IPS DF 4.7 (cell line): ENCODE measurements around the gene MIGA2.
"Not testable (repeated sequence)": the region's sequence is repeated elsewhere in the genome, so short reads cannot be mapped to it uniquely, and the experiment has no call there.

Source experiments
- DNase-seq: peaks from one replicate; pipeline ENCODE4 v3.0.0-alpha.2; 2013; ENCODE audit warnings: low spot score; ENCODE audit errors: extremely low read depth

MIGA2 gene

DNA sequence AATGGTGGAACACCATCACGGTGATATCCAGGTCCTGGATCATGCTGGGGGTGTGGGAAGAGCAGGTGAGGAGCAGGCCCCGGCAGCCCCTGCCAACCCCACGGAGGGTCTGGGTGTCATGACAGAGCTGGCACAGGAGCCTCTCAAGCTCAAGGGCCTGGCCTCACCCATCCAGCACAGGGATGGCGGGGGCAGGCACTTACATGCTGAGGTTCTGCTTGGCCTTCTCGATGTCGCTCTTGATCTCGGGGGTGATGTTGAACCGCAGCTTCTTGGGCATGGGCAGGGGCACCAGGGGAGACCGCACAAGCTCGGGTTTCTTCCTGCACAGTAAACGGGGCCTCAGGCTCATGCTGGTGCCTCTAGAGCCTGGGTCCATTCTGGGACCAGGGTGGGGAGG lies 61.9 kb downstream of the MIGA2 start:
- no peak for DNase-seq

DNA sequence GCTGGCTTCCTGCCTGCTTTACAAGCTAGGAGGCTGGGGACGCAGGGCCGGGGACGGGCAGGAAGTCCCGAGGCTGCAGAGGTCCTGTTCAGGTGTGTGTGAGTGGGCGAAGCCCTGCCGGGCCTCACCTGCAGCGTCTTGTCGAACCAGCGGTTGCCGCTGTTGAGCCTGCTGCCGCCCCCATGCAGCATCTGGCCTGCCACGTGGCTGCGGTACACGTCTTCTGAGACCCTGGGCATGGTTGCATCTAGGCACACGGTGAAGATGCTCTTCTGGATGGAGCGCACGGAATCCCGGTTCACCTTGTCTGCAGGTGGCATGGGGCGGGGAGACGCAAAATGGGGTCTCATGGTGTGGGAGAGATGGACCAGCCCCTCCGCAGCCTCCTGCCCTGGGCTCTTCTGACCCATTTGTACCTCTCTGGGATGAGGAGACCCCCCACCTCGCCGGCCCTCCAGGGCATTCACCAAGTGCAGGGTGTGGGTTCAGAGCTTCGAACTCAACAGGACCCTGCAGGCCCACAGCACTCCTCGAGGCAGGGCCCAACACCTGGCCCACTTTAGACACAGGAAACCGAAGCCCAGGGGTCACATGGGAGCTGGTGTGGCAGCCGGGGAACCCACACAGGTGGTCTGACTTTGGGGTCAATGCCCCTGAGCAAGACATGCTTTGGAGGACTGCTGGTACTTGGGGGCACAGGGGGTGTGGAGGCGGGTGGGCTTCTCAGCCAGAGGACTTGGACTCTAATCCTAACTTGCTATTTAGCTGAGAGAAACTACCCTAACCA lies 64.2 kb downstream of the MIGA2 start:
- no peak for DNase-seq

DNA sequence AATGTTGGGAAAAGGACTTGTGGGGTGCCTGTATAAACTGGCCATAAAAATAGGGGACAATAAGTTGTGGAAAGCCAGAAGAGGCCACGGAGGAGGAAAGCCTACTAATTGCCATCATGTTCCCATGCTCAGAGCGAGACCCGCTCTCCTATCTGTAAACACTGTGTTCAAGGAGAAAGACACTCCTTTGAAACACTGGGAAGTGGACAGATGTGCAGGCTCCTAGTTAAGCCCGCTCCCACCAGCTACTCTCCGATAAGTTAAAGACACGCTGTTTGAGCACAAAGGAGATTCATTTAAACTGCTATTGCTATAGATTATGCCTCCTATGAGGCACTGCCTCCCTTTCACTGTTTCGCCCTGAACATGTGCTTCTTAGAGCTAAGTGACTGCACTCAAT lies 64.9 kb downstream of the MIGA2 start:
- DNase-seq: no peak

DNA sequence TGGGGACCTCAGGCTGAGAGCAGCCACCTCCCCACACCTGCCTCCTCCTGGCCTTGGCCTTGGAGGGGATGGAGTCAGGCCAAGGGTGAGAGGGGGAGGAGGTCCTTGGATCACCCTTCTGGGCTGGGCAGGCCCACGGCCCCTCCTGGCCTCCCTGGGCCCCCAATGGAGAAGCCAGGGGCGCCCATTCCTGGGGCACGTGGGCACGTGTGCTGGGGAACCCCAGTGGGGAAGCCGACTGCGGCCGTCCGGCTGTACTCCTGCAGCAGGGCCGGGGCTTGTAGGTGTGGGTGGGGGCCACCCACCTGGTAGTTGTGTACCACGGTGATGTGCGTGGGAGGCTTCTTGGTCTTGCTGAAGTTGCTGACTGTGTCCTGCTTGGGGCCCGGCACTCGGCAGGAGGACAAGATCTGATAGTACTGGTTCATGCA lies 65.7 kb downstream of the MIGA2 start:
- no peak for DNase-seq

DNA sequence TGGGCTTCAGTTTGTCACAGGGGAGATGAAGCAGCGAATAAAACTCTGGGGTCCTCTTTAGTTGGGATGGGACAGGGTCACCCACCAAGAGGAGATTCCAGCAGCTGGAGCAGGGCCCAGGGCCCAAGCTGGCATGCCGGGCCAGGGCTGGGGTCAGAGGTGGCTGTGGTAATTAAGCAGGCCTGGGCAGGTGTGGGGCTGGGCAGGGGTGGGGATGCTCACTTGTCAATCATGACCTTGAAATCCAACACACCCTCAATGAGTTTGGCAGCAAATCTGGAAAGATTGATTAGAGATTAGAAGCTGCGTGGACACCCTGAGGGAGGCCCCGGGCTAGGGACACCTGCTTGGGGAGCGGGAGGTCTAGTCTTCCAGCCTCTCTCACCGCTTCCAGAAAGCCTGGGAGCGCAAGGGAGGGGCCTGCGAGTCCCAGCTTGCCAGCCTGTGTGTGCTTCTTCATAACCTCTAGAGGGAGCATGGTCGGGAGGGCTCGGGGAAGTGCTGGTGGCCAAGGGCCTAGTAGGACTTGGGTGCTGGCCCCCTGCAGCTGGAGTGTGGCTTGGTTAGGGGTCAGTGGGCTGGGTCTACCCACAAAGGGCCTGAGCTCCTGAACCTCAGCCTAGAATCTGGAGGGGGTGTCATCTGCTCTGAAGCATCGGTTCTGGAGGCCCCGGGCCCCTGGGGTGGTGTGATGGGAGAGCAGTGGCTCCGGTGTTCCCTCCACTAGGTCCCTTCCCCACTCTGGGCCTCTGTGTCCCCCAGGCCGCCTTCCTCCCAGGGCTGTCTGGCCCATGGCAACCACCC lies 66.6 kb downstream of the MIGA2 start:
- DNase-seq: no peak

DNA sequence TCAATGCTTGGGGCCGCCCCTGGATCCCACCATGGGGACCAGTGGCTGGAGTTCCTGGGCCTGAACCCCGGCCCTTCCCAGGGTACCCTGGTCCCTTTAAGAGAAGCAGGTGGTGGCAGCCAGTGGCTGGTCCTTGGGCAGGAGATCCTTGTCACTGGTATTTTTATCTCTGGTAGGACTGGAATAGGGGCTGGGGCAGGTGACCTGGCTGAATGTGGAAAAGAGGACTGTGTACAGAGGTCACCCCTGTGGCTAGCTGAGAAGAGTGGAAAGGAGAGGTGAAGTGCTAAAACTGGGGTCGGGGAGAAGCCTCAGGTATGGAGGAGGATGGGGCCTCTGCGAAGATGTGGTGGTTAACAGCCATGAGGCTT lies 67.2 kb downstream of the MIGA2 start:
- DNase-seq: no peak

DNA sequence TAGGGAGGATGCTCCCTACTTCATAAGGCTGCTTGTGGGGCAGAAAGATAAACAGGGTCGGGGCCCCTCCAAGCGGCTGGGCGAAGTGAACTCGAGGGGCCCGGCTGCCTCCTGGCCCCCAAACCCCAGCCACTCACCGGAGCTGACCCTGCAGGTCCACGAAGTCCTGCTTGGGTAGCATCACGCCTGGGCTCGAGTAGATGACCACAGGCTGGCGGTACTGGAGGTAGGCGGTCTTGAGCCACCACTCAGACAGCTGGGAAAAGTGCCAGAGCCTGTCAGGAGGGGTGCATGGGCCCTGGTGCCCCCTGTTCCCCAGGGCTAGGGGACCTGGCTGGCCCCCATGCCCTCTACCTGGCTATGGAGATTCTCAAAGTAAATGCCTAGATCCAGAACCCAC lies 67.6 kb downstream of the MIGA2 start:
- no peak for DNase-seq

DNA sequence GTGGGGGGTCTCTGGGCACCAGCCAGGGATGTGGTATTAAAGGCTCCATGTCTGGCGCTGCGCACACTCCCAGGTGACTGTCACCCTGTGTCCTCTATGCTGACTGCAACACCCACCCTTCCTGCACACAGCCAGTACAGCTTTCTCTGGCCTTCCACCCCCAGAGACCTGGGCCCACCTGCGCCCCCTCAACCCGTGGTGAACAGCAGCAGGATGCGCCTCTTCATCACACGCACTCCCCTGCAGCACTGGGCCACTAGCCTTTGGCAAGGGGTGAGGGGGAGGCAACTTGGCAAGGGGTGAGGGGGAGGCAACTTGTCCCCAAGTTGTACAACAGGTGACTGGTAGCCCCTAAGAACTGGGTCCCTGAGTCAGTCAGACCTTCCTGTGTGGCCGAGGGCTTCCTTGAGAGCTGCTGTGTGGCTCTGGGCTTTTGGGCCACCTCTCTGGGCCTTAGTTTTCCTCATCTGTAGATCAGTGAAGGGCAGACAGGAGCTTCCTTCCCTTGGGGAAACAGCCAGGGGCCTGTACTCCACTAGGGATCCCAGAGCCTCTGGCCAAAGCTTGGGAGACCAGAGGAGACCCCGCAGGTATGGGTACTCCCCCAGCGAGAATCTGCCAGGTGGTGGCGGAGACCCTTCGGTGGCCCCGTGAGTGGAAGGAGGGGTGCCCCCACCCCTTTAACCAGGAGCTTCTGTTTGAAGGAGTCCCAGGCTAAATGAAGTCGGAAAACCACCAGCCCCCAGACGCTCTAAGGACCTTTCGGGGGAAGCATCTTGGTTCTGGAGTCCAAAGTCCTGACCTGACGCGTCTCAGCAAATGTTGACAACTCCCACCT lies 69.7 kb downstream of the MIGA2 start:
- no peak for DNase-seq

DNA sequence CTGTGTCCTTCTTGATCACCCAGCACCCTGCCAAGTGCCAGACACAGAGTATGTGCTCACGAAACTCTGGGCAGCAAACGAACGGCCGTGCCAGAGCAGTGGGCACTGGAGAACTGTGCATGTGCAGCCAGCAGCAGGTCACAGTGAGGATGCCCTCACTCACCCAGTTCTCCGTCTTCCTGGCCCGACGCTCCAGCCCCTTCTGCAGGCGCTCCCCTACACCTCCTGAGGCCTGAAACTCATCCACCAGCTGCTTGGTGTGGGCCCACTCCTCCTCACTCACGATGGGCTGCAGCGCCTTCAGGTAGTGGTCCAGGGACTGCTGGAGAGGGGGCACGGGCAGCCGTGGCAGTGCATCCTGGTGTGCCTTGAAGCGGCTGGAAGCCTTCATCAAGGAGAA lies 71.2 kb downstream of the MIGA2 start:
- DNase-seq: no peak

DNA sequence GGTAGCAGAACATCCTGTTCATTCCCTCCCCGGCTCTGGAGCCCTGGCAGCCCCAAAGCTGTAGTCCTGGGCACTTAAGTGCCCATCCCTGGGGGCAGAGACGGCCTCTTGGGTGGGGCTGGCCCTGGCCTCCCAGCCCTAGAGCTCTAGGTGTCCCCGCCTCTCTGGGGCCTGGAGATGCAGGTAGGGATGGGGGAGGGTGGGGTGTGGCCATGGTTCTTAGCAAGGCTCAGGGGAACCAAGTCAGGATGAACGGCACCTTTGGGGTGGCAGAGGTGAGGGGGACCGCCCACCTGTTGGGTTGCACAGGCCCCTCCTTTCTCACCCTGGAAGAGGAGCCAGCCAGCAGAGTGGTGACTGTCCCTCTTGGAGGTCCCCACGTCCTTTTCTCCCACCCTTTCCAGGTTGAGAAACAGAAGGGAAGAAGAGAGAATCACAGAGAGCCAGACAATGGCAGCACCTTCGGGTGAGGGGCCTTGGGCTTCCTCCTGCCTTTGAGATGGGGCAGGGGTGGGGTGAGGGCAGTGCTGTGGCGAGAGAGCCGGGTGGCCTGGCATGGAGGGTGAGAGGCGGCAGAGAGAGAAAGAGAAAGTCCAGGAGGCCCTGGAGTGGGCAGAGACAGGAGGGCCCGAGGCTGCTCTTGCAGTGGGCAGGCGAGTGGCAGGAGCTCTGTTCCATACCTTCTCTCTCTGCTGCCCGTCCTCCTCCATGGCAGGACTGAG lies 71.8 kb downstream of the MIGA2 start:
- DNase-seq: no peak

DNA sequence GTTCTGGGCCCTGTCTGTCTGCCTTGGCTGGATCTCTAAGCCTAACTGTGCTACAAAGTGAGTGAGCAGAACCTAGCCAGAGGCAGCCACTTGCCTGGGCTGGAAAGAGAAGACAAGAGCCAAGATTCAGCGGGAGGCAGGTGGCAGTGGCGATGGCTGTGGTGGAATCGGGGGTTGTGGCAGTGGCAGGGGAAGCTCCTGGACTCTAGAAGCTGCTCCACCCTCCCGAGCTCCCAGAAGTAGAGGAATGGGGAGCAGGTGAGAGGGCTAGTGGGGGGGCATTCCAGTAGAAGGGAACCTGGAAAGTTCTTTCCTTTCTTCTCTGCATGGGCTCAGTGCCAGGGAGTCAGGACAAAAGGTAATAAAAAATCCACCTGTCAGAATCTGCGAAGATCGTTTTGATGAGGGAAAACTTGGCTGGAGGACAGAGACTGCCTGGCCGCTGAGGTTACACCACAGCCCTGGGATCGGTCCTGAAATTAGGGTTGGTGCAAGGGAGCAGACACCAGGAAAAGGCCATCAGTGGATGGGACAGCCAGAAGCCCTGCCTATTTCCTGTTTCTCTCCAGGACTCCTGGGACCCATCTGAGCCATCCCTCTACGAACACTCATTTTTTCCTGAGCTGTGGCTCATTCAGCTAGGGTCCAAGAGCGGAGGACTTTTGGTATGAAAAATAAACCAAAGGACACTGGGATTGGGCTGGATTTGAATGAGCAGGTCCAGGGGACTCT lies 72.5 kb downstream of the MIGA2 start:
- no peak for DNase-seq

DNA sequence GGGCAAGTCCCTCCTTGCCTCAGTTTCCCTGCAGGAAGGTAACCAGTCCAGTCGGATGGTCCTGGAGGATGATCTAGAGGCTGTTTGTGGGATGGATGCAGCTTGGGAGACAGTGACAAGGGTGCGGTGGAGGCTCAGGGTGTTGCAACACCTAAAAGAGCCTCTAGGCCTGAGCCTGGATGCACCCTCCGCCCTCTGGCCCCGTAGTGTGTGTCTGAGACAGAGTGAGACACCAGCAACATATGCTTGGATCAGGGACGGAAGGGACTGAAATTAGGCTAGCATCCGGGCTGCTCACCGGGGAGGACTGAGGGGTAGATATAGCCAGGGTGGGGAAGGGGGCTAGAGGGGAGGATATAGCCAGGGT lies 73.1 kb downstream of the MIGA2 start:
- DNase-seq: no peak

DNA sequence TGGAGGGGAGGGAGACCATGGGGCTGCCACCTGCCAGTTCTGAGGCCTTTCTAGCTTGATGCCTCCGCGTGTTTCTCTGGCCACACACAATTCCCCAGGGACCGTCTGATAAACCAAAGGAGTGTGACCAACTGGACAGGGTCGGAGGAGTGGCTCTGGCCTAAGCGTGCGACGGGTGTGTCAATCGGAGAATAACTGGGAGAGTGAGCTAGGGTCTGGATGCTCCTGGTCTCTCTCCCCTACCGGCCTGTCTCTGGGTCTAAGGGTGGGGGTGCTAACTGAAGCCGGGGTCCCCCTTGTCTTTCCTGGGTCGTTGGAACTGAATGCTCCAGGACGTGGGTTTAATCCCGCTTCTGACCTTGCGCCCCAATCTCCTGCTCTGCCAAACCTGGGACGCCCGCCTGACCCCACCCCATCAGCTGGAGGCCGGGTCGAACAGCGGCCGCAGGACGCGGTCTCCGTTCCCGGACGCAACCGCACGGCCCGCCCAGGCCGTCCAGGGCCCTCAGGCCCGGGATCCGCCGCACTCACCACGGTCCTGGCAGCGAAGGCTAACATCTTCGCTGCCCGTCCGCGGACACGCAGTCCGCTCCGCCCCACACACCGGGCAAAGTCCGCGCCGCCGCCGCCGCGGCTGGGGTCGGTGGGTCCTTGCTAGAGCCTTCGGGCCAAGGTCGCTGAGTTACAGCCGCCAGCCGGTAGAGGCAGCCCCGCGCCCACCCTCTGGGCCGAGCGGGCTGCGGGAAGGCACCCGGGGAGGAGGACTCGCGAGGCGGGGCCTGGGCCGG lies 73.7 kb downstream of the MIGA2 start:
- no peak for DNase-seq

DNA sequence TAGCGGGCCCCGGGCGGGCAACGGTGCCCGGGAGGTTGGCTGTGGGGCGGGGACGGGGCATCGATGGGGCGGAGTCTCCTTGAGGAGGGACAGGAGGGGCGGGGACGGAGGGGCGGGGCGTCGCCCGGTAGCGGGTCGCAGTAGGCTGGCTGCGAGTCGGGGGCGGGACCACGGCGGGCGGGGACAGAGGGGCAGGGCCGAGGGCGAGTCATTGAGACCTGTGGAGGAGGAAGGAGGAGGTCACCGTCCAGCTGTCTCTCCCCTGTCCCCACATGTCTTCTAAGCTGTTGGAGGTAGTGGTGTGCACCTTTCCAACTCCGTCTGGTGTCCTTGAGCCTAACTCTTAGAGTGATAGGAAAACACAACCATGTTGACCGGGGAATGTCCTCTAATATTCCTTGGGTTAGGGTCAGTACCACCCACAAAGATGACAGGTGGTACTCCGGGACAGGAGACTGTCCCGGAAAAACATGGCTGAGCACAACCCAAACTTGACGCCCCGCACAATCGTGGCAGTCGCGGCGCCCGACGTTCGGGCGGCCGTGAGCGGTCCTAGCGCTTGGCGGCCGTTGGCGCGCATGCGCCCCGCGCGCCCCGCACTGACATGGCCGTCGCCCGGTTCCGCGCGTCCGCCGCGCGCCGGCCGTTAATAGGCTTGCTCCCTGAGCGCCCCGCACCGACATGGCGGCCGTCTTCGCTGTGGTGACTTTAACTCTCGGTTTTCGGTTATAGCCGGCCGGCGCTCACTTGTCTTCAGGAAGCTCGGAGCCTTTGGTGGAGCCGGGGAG lies 74.5 kb downstream of the MIGA2 start, which contains the start of the genes CRAT and PTPA:
CRAT (minus strand) TSS at position 54 of the 788 bp plus-strand sequence. CDS start 284 bp downstream, outside the sequence.
PTPA (plus strand) TSS at position 676 of the 788 bp plus-strand sequence. CDS start 186 bp downstream, outside the sequence.
- DNase-seq: no peak

DNA sequence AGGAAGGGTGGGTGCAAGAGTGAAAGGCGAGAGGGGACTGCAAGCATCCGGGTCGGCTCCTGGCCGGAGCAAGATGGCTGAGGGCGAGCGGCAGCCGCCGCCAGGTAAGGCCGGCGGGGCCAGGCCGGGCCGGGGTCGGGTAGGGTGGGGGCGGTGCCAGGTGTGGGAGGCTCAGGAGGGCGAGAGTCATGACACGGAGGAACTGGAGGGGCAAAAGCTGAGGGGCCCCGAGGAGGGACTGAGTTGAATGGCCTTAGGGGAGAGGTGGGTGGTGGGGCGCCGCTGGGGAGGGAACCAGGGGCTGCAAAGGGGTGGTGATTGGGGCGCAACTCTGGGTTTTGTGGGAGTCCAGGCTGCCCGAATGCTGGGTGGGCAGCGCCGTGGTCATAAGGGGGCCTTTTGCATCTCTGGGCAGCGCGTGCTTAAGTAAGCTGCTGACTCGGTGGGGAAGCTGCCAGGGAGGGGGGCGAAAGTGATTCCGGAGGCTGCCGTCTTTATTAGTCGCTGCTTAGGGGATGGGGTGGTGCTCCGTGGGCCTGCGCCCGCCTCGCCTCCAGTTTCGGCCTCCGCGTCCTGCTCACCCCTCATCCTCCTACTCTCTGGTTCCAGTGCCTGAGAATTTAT lies 75.2 kb downstream of the MIGA2 start:
- DNase-seq: no peak

DNA sequence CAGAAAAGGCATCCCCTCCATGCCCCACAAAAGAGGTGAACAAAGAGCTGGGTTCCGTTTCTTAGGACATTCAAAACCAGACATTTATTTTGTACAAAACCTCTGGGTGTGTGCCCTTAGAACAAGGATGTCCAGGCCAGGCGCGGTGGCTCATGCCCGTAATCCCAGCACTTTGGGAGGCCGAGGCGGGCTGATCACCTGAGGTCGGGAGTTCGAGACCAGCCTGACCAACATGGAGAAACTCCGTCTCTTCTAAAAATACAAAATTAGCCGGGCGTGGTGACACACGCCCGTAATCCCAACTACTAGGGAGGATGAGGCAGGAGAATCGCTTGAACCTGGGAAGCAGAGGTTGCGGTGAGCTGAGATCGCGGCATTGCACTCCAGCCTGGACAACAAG lies 76.1 kb downstream of the MIGA2 start:
- not testable (repeated sequence) for DNase-seq

DNA sequence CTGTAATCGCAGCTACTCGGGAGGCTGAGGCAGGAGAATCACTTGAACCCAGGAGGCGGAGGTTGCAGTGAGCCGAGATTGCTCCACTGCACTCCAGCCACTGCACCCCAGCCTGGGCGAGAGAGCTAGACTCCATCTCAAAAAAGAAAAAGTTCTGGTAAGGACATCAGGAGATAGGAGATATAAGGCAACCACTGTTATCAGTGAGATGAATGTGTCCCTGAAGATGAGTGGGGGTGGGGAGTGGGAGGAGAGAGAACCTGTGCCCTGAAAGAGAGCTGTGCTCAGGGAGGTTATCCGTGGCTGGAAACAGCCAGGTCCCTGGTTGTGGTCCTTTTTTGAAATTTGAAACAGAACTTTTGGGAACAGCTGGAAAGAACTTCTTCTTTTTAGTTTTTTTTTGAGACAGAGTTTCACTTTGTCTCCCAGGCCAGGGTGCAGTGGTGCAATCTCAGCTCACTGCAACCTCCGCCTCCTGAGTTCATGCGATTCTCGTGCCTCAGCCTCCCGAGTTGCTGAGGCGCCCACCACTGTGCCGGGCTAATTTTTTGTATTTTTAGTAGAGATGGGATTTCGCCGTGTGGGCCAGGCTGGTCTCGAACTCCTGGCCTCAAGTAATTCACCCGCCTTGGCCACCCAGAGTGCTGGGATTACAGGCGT lies 77.3 kb downstream of the MIGA2 start:
- no peak for DNase-seq

DNA sequence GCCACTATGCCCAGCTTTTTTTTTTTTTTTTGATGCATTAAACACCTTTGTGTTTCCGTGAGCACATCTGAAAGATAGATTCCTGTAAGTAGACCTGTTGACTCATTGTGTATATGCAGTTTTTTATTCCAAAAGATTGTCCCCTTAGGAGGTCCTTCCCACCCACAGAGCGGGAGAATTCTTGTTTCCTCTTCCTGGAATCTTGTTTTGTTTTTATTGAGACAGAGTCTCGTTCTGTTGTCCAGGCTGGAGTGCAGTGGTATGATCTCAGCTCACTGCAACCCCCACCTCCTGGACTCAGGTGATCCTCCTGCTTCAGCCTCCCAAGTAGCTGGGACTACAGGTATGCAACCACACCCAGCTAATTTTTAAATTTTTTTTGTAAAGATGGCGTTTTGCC lies 82.4 kb downstream of the MIGA2 start:
- no peak for DNase-seq
